Peyer's patch (tissue), 4 donors: ENCODE measurements around the gene ZBTB37. TPM values are rescaled to one million over a fixed set of nuclear protein-coding genes. Genes with fewer than 3 reads are reported as not detected.
"Not testable (repeated sequence)": the region's sequence is repeated elsewhere in the genome, so short reads cannot be mapped to it uniquely, and the experiment has no call there.

Experiments
- DNase-seq, 3 donors: peaks; one replicate each; pipeline ENCODE4 v3.0.0-alpha.2; 2017 to 2019
- H3K27ac ChIP-seq, 4 donors: fragments of 200-600 bp; sonication (generic); one replicate each; pipeline ENCODE4 v1.5.1; 2016 to 2019
- H3K27me3 ChIP-seq, 2 donors: fragments of 200-600 bp; sonication (generic); one replicate each; pipeline ENCODE4 v1.5.1; 2019
- H3K36me3 ChIP-seq, 3 donors: fragments of 200-600 bp; sonication (generic); one replicate each; pipeline ENCODE4 v1.5.1; 2016 to 2019
- H3K4me1 ChIP-seq, 4 donors: fragments of 200-600 bp; sonication (generic); one replicate each; pipeline ENCODE4 v1.5.1; 2016 to 2019
- H3K4me3 ChIP-seq, 4 donors: fragments of 200-600 bp; sonication (generic); 1 replicate in 3 of 4; 2 replicates in 1 of 4; pipeline ENCODE4 v1.5.1; 2016 to 2019; ENCODE audit warnings: mild to moderate bottlenecking in 1 of 4
- H3K9me3 ChIP-seq, 4 donors: fragments of 200-600 bp; sonication (generic); one replicate each; pipeline ENCODE4 v1.5.1; 2016 to 2019; ENCODE audit warnings: mild to moderate bottlenecking in 1 of 4
- POLR2A ChIP-seq, 2 donors: fragments of 450-650 bp; IDR thresholded peaks; one replicate each; pipeline ENCODE4 v1.5.1; 2017; ENCODE audit warnings: antibody characterized with exemption in 2 of 2, mild to moderate bottlenecking in 2 of 2, moderate library complexity in 2 of 2
- total RNA-seq, 4 donors: library from RNA; depleted of rRNA; stranded (reverse); fragments of >200 nt; gene quantifications; one replicate each; pipeline ENCODE4 v1.1.0, GENCODE V29; 2016
- TF ChIP-seq, protein P1 (sequence below), 6 experiments: fragments of 450-650 bp in 4 of 6; fragments of 200-600 bp in 2 of 6; sonication (generic) in 1 of 6; IDR thresholded peaks; one replicate each; pipeline ENCODE4 v1.5.1; 2017 to 2019; ENCODE audit warnings: antibody characterized with exemption in 6 of 6, mild to moderate bottlenecking in 3 of 6, moderate library complexity in 1 of 6

Gene ZBTB37
- total RNA-seq, 4 donors from 2014 or later: 6.3 to 30.5 (median 10.2) TPM

- H3K4me1 ChIP-seq: no peaks in the 10 kb centered on the region
- DNase-seq: no peak
- no peak overlapping the region for H3K27ac ChIP-seq
- no peaks in the 10 kb centered on the region for H3K9me3 ChIP-seq
- H3K4me3 ChIP-seq: no peak overlapping the region
- peaks cover 0 to 72% (median 0%) of the 10 kb centered on the region in 3 donors for H3K36me3 ChIP-seq
- H3K27me3 ChIP-seq: no peaks in the 10 kb centered on the region
- TF ChIP-seq, protein P1, sequence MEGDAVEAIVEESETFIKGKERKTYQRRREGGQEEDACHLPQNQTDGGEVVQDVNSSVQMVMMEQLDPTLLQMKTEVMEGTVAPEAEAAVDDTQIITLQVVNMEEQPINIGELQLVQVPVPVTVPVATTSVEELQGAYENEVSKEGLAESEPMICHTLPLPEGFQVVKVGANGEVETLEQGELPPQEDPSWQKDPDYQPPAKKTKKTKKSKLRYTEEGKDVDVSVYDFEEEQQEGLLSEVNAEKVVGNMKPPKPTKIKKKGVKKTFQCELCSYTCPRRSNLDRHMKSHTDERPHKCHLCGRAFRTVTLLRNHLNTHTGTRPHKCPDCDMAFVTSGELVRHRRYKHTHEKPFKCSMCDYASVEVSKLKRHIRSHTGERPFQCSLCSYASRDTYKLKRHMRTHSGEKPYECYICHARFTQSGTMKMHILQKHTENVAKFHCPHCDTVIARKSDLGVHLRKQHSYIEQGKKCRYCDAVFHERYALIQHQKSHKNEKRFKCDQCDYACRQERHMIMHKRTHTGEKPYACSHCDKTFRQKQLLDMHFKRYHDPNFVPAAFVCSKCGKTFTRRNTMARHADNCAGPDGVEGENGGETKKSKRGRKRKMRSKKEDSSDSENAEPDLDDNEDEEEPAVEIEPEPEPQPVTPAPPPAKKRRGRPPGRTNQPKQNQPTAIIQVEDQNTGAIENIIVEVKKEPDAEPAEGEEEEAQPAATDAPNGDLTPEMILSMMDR (IDR thresholded peaks at IDR 0.05): no peak
- TF ChIP-seq POLR2A (IDR thresholded peaks at IDR 0.05): no peak
Measured at GRCh38 chr1:173857363-173857917, 10.7 kb upstream of the ZBTB37 start.

DNA sequence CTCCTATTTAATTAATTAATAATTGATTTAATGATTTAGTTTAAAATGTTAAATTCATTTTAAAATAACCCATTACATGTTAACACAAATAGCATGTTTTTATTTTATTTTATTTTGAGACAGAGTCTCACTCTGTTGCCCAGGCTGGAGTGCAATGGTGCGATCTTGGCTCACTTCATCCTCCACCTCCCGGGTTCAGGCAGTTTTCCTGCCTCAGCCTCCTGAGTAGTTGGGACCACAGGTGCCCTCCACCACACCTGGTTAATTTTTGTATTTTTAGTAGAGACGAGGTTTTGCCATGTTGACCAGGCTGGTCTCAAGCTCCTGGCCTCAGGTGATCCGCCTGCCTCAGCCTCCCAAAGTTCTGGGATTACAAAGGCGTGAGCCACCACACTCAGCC, 8.6 kb upstream of the ZBTB37 start:
- H3K27me3 ChIP-seq, H3K4me3 ChIP-seq, DNase-seq, H3K27ac ChIP-seq, H3K4me1 ChIP-seq, H3K9me3 ChIP-seq: not testable (repeated sequence)
- H3K36me3 ChIP-seq: peaks cover 0 to 76% (median 0%) of the 10 kb centered on the region in 3 donors

DNA sequence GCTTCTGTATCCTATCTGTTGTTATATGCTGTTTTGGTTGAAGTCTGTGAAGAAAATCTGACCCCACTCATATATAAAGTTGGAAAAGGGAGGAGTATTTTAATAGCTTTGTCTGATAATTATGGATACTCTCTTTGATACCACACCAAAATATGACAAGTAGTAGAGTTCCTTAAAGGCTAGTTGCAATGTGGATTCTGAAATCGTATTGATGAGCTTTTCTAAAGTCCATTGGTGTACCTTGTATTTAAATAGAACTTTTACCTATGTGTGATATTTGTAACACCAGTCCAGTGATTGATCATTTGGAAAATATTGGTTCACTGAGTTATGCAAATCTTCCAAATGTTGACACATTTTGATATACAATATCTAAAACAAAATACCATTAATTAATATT, 8.1 kb upstream of the ZBTB37 start:
- Histone ChIP-seq H3K4me1 (no peaks in the 10 kb centered on the region), H3K27ac (no peak overlapping the region), H3K4me3 (no peak overlapping the region), H3K27me3 (no peaks in the 10 kb centered on the region), H3K9me3 (no peaks in the 10 kb centered on the region), H3K36me3 (peaks cover 0 to 79% (median 0%) of the 10 kb centered on the region in 3 donors)
- TF ChIP-seq, protein P1 (IDR thresholded peaks at IDR 0.05): no peak
- no peak for TF ChIP-seq POLR2A (IDR thresholded peaks at IDR 0.05)
- no peak for DNase-seq

DNA sequence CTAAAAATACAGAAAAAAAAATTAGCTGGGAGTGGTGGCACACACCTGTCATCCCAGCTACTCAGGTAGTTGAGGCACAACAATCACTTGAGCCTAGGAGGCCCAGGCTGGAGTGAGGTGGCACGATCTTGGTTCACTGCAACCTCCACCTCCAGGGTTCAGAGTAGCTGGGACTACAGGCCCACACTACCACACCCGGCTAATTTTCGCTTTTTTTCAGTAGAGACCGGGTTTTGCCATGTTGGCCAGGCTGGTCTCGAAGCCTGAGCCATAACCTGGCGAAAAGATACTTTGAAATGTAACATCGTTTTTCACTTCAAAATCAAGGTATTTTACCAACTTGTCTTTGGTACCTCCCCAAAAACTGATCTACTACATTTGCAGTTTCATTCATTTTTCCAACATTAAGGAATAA, 6.4 kb upstream of the ZBTB37 start:
- no peak for DNase-seq
- no peak overlapping the region for H3K4me3 ChIP-seq
- peaks cover 0 to 15% (median 3%) of the 10 kb centered on the region in 4 donors for H3K4me1 ChIP-seq
- peaks cover 0 to 70% (median 0%) of the 10 kb centered on the region in 3 donors for H3K36me3 ChIP-seq
- H3K27ac ChIP-seq: no peak overlapping the region
- no peaks in the 10 kb centered on the region for H3K27me3 ChIP-seq
- no peaks in the 10 kb centered on the region for H3K9me3 ChIP-seq
- TF ChIP-seq, protein P1 (IDR thresholded peaks at IDR 0.05): no peak

DNA sequence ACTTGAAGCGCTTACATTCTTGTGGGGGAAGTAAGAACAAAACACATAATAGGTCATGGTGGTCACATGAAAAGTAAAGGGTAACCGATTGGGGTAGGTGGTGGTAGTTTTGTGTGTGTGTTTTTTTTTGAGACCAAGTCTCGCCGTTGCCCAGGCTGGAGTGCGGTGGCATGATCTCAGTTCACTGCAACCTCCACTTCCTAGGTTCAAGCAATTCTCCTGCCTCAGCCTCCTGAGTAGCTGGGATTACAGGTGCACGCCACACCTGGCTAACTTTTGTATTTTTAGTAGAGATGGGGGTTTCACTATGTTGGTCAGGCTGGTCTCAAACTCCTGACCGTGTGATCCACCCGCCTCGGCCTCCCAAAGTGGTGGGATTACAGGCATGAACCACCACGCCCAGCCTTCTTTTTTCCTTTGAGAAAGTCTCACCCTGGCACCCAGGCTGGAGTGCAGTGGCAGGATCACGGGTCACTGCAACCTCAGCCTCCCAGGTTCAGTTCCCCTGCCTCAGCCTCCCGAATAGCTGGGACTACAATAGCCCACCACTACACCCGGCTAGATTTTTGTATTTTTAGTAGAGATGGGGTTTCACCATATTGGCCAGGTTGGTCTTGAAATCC, 5.9 kb upstream of the ZBTB37 start:
- H3K36me3 ChIP-seq: peaks cover 0 to 67% (median 0%) of the 10 kb centered on the region in 3 donors
- DNase-seq, H3K9me3 ChIP-seq, H3K4me3 ChIP-seq, H3K27me3 ChIP-seq, H3K27ac ChIP-seq: not testable (repeated sequence)
- H3K4me1 ChIP-seq: peaks cover 0 to 18% (median 5%) of the 10 kb centered on the region in 4 donors

DNA sequence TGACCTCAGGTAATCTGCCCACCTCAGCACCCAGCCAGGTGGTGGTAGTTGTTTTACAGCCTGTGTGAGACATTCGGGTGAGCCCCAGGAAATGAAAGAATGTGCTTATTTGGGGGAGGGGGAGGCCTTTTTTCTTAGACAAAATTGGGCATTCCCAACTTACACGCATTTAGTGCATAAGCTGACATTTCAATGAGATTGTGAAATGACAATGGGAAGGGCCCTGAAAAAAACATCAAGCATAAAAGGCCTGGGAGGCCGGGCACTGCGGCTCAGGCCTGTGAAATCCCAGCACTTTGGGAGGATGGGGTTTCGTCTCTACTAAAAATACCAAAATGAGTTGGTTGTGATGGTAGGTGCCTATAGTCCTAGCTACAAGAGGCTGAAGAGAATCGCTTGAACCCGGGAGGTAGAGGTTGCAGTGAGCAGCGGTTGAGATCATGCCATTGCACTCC, 5.4 kb upstream of the ZBTB37 start:
- TF ChIP-seq POLR2A (IDR thresholded peaks at IDR 0.05): no peak
- TF ChIP-seq, protein P1 (IDR thresholded peaks at IDR 0.05): no peak
- Histone ChIP-seq H3K4me3 (no peak overlapping the region), H3K9me3 (no peaks in the 10 kb centered on the region), H3K27me3 (no peaks in the 10 kb centered on the region), H3K27ac (no peak overlapping the region), H3K36me3 (peaks cover 0 to 62% (median 0%) of the 10 kb centered on the region in 3 donors), H3K4me1 (peaks cover 0 to 18% (median 5%) of the 10 kb centered on the region in 4 donors)
- no peak for DNase-seq
